ENCODE results near the gene TSPAN9.

- TF ChIP-seq EZH2 (IDR thresholded peaks at IDR 0.05; ENCODE audit: low read depth, unreplicated experiment) (no peak), CTCF (conservative IDR thresholded peaks at IDR 0.05; ENCODE audit: low read depth in 2 of 2) (no peak), POLR2AphosphoS5 (IDR thresholded peaks at IDR 0.05; ENCODE audit: low read depth) (no peak), EZH2phosphoT487 (IDR thresholded peaks at IDR 0.05; ENCODE audit: unreplicated experiment) (no peak), ETS1 (IDR thresholded peaks at IDR 0.05) (no peak), JUNB (IDR thresholded peaks at IDR 0.05; ENCODE audit: unreplicated experiment) (no peak), REST (IDR thresholded peaks at IDR 0.05; ENCODE audit: unreplicated experiment) (no peak), ZNF331 (CRISPR knock-in tag; IDR thresholded peaks at IDR 0.05; ENCODE audit: low read depth) (no peak), CREB1 (CRISPR knock-in tag; IDR thresholded peaks at IDR 0.05; ENCODE audit: low read depth) (no peak), STAT1 (IDR thresholded peaks at IDR 0.05; ENCODE audit: unreplicated experiment) (no peak)
Measured at GRCh38 chr12:3158851-3159465, 81.8 kb downstream of the TSPAN9 start.
